LNCAP (cell line): ENCODE results near the gene RIPPLY3.

ENCODE experiments used
- TF ChIP-seq, protein P1 (sequence below): fragments of 450-650 bp; IDR thresholded peaks from 2 replicates; pipeline ENCODE4 v1.5.1; 2017; ENCODE audit warnings: mild to moderate bottlenecking

RIPPLY3 gene

GRCh38 chr21:37006486-37007291 is at the start of gene RIPPLY3:
RIPPLY3 (plus strand) TSS chr21:37006702; CDS start chr21:37006773, 71 bp downstream.
- TF ChIP-seq, protein P1, sequence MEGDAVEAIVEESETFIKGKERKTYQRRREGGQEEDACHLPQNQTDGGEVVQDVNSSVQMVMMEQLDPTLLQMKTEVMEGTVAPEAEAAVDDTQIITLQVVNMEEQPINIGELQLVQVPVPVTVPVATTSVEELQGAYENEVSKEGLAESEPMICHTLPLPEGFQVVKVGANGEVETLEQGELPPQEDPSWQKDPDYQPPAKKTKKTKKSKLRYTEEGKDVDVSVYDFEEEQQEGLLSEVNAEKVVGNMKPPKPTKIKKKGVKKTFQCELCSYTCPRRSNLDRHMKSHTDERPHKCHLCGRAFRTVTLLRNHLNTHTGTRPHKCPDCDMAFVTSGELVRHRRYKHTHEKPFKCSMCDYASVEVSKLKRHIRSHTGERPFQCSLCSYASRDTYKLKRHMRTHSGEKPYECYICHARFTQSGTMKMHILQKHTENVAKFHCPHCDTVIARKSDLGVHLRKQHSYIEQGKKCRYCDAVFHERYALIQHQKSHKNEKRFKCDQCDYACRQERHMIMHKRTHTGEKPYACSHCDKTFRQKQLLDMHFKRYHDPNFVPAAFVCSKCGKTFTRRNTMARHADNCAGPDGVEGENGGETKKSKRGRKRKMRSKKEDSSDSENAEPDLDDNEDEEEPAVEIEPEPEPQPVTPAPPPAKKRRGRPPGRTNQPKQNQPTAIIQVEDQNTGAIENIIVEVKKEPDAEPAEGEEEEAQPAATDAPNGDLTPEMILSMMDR, result no peak

- TF ChIP-seq, protein P1, result no peak
These were observed 47.3 kb upstream of the RIPPLY3 start for GRCh38 chr21:36959020-36959835.

DNA sequence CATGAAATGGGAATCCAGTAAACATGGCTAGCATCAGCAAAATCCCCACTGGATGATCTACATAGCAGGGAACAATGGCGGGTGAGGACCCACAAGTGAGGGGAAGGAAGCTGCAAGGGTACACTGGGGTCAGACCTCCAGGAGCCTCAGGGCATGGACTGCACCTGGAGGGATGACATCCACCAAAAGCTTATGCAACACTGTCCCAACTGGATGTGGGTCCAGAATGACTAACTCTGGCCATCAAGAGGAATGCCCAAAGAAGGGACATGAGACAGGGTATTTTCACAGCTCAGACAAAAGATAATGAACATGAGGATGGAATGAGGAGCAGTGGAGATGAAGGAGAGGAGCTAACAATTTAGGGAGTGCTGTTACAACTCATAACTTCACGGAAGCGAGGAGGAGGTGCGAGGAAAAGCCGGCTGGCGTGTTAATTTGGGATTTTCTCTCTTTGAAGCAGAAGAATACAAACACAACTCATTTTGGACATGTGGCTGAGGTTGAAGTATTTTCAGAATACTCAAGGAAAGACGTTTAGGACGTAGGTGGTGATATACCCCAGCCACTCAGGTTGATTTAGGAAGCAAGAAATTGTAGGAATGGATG is 45.7 kb upstream of the RIPPLY3 start:
- TF ChIP-seq, protein P1, result no peak

- TF ChIP-seq, protein P1, result no peak
These were observed 44.3 kb upstream of the RIPPLY3 start for GRCh38 chr21:36962098-36962780.

DNA sequence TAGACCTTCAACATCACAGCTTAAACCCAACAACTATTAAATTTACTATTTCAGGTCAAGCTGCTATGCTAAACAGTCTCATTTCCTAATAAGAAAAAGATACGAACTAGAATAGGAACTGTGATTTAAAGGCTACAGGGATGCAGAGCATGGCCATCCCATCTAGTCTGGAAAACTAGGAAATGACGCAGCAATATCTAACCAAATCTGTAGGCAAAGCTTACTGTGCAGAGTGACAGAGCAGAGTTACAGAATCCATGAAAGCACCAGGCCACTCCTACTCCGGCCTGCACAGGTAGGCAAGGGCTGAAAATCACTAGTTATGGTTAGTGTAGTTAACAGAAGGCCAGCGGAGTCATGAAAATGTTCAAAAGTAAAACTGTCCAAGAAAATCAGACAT is 42.1 kb upstream of the RIPPLY3 start:
- TF ChIP-seq, protein P1, result no peak

GRCh38 chr21:36964827-36965719 is 41.4 kb upstream of the RIPPLY3 start:
- TF ChIP-seq, protein P1, result no peak
